ENCODE measurements around the gene NOS1AP.

The NOS1AP gene

GRCh38 chr1:162384601-162385279 lies 315.2 kb downstream of the NOS1AP start:
- TF ChIP-seq CTCF (IDR thresholded peaks at IDR 0.05; ENCODE audit: insufficient read depth, low read depth, low read length, missing control alignments) = no peak
- no peak overlapping the region for H3K4me3 ChIP-seq (ENCODE audit: low read depth, low read length)
- DNase-seq (ENCODE audit: low read depth) = no peak

DNA sequence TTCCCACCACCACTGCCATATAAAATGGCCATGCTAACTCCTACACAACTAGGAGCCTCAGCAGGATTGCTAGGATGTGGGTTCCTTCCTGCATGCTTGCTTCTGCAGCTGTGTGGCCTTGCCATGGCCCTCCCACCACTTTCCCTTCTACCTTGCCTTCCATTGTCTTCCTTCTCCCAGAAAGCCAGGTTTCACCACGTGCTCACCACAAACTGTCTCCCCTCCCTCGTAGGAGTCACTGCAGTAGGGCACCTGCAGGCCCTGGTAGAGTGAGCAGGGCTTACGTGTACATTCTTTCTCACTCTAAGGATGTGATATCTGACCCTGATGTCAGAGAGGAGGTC lies 315.8 kb downstream of the NOS1AP start:
- TF ChIP-seq CTCF (IDR thresholded peaks at IDR 0.05; ENCODE audit: insufficient read depth, low read depth, low read length, missing control alignments) = no peak
- DNase-seq (ENCODE audit: low read depth) = no peak

DNA sequence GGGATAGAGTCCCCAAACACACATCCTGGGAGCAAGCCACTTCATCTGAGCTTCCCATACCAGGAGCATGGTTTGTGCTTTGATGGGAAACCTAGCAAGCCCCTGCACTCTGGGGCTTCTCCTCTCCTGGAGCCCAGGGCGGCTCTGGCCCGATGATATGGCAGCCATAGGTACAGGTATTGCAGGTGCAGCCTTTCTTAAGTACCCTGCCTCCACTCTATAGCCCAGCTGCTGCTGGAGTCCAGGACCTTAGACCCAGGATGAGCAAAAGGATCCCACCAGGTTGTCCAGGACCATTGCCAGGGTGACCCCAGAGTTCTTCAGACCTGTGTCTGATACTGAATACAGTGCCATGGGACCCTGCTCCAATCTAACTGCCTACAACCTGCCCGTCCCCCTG lies 316.2 kb downstream of the NOS1AP start:
- DNase-seq (ENCODE audit: low read depth) = no peak
- no peak for TF ChIP-seq CTCF (IDR thresholded peaks at IDR 0.05; ENCODE audit: insufficient read depth, low read depth, low read length, missing control alignments)
- no peak overlapping the region for H3K4me3 ChIP-seq (ENCODE audit: low read depth, low read length)

More for the DNA sequence above, 315.8 kb downstream of the NOS1AP start:
- no peak overlapping the region for H3K4me3 ChIP-seq (ENCODE audit: low read depth, low read length)

DNA sequence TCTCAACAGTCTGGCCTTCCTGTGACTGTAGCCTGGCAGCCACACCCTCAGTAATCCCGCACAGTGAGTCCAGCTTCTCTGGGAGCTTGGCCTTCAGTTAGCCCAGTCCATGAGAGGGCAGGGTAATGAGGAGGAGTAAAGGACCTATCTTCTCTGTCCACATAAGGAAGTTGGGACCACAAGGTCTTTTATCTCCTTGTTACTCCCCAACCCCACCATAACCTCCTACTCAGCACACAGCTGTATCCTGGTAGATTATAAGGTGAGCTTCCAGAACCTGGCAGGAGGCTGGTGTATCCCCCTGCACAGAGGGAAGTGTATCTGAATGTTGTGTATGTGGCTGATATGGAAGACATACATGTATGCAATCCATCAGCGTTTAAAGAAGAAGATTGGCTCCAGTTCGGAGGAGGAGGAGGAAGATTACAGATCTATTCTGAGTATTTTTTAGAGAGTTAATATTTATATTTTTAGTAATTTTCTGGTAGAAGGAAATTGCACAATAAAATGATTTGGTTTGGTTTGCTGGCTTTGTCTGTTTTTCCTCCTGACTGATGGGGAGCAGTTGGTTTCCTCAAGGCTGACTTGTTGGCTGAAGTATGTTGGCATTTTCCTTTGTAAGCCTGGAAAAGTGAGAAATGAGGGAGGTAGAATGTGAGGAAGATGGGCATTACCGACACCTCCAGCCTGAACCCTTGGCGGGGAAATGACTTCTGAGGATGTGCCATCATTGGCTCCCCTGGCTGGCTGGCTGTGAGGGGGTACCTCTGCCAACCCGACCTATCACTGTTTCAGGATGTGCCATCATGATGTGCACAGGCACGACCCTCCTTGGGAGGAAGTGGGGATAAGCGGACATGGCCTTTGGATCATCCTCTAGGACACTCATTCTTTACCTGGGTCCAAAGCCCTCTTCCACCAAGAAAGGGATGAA lies 317.1 kb downstream of the NOS1AP start:
- no peak for DNase-seq (ENCODE audit: low read depth)
- no peak overlapping the region for H3K4me3 ChIP-seq (ENCODE audit: low read depth, low read length)
- TF ChIP-seq CTCF (IDR thresholded peaks at IDR 0.05; ENCODE audit: insufficient read depth, low read depth, low read length, missing control alignments) = no peak

DNA sequence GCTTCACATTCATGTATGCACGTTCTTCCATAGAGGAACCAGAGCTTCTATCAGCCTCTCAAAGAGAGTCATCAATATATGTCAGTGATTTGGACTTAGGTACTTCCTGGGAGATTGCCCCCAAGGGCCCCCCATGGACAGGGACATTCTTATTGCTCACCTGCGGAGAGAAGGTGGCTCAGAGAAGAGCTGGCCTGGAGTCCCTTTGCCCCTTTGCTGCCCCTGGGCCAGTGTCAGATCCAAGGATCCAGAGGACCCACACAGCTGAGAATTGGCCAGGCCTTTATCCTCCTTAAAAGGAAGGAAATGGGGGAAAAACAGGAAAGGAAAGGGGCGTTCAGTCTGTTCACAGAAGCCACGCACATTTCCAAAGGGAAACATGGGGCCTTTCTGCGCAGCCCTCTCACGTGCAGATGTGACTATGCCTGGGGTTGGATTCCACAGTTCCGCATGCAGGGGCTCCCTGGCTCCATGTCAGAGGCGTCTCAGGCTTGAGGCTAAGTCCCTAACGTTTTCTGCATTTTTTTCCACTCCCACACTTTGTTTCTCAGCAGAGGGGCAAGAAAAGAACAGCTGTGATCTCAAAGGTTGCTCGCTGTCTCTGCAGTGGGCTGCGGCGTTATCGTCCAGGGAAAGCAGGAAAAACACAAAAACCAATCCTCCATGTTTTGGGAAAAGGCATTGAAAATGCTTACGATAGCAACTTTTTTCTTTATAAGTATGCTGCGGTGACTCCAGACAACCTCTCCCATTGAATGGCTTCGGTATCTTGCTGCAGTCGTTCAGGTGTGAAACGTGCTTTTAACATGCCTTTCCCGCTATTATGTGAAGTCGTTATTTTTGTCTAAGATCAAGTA lies 318.0 kb downstream of the NOS1AP start:
- DNase-seq (ENCODE audit: low read depth) = no peak
- TF ChIP-seq CTCF (IDR thresholded peaks at IDR 0.05; ENCODE audit: insufficient read depth, low read depth, low read length, missing control alignments) = no peak
- H3K4me3 ChIP-seq (ENCODE audit: low read depth, low read length) = no peak overlapping the region

DNA sequence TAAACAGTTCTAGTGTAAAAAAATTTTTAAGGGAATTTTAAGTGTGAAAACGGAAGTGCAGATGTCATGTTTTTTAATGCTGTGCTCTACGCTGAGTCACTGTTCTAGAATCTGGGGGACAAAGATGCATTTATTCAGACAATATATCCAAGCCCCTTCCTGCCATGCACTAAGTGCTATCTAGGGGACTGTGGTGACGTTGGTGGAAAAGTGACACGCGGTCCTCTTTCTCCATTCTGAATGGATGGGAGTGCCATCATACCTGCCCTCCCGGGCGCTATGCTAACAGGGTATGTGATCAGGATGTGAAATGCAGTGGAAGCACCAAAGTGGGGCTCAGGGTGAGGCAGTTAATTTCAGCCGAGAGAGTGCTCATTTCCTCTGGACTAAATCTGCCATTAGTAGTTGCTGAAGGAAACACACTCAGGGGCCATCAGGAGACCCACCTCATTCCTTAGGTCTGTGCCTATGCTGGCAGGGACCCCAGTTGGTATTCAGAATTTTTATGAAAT lies 318.6 kb downstream of the NOS1AP start:
- H3K4me3 ChIP-seq (ENCODE audit: low read depth, low read length) = no peak overlapping the region
- no peak for TF ChIP-seq CTCF (IDR thresholded peaks at IDR 0.05; ENCODE audit: insufficient read depth, low read depth, low read length, missing control alignments)
- DNase-seq (ENCODE audit: low read depth) = no peak

Data from GM12865 (cell line).